ENCODE data around the gene INHBC.

DNA sequence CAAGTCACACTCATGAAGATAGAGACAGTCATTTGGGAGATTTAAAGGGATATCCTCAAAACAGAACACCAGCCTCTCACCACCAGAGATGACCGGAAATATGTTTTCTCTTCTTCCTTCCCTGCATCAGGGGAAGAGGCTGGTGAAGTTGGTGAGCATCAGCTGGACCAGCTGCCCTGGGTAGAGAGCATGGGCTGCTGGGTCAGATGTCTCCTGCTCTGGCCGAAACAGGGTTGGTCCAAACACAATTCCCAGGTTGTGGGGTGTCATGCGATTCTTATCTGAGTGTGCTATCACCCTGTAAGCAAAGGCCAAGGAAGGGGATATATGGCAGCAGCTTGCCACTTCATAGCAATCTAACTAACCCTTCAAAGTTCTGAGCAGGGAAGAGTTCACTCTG lies 37.8 kb downstream of the INHBC start:
- TF ChIP-seq CTCF (IDR thresholded peaks at IDR 0.05; ENCODE audit: low read depth, low read length) (no peak), EZH2phosphoT487 (IDR thresholded peaks at IDR 0.05; ENCODE audit: low read depth) (no peak)
